NCI-H748 (cell line): ENCODE results near the gene DVL1.

Experiments
- DNase-seq: peaks from one replicate; lab custom pipeline; 2025; ENCODE audit not compliant: unreplicated experiment; lab: John Stamatoyannopoulos, UW

DVL1 gene

GRCh38 chr1:1342061-1342562 is 7.1 kb downstream of the DVL1 start:
- DNase-seq = no peak

GRCh38 chr1:1341549-1342021 is 7.6 kb downstream of the DVL1 start:
- DNase-seq = no peak

- no peak for DNase-seq
Measured at GRCh38 chr1:1340791-1341548, 8.2 kb downstream of the DVL1 start.

- DNase-seq = no peak
Measured at GRCh38 chr1:1340185-1340584, 9.0 kb downstream of the DVL1 start.

GRCh38 chr1:1338278-1338677 is 10.9 kb downstream of the DVL1 start:
- no peak for DNase-seq

GRCh38 chr1:1337793-1338147 is 11.4 kb downstream of the DVL1 start:
- DNase-seq = no peak

- DNase-seq = no peak
Measured at GRCh38 chr1:1336931-1337792, 12.1 kb downstream of the DVL1 start.

GRCh38 chr1:1336446-1336845 is 12.8 kb downstream of the DVL1 start:
- DNase-seq = no peak

- DNase-seq = no peak
Measured at GRCh38 chr1:1335792-1336248, 13.4 kb downstream of the DVL1 start.

- no peak for DNase-seq
Measured at GRCh38 chr1:1335283-1335682, 13.9 kb downstream of the DVL1 start.

GRCh38 chr1:1334835-1335234 is 14.4 kb downstream of the DVL1 start:
- no peak for DNase-seq

GRCh38 chr1:1333551-1334241 is 15.5 kb downstream of the DVL1 start:
- DNase-seq = no peak

GRCh38 chr1:1332774-1333480 is 16.3 kb downstream of the DVL1 start:
- peak; percentile 8 for DNase-seq

- DNase-seq = no peak
Measured at GRCh38 chr1:1332031-1332755, 17.0 kb downstream of the DVL1 start.

GRCh38 chr1:1331068-1331965 is 17.9 kb downstream of the DVL1 start, which contains the start of gene TAS1R3:
Gene TAS1R3 (plus strand): TSS chr1:1331280. CDS start chr1:1331346, 66 bp downstream.
- peak; percentile 23 for DNase-seq

GRCh38 chr1:1330366-1331067 is 18.7 kb downstream of the DVL1 start:
- no peak for DNase-seq

GRCh38 chr1:1329304-1330210 is 19.7 kb downstream of the DVL1 start:
- DNase-seq = no peak
